H1 (cell line): Measurements from ENCODE around the gene TYMS.

Experiments
- CEBPB ChIP-seq: IDR thresholded peaks from 2 replicates; pipeline ENCODE4 v1.6.1; 2012; ENCODE audit warnings: low read depth, low read length
- HDAC6 ChIP-seq: IDR thresholded peaks from one replicate; pipeline ENCODE4 v1.7.1; 2012; ENCODE audit warnings: low read depth, mild to moderate bottlenecking, inconsistent platforms, low read length, moderate library complexity
- KDM5A ChIP-seq: fragments of 200-600 bp; IDR thresholded peaks from 2 replicates; pipeline ENCODE4 v1.7.1; 2012; ENCODE audit warnings: mild to moderate bottlenecking, low read length, inconsistent platforms, mixed read lengths
- MAFK ChIP-seq: IDR thresholded peaks from 2 replicates; pipeline ENCODE4 v1.6.1; 2012; ENCODE audit warnings: low read depth, mild to moderate bottlenecking, improper control_type of control experiment, low read length
- RAD21 ChIP-seq, 2 experiments: IDR thresholded peaks in 1 of 2; conservative IDR thresholded peaks in 1 of 2; 2 replicates each; pipeline ENCODE4 v1.6.1; 2011; ENCODE audit warnings: low read depth in 2 of 2, low read length in 2 of 2, improper control_type of control experiment in 1 of 2, inconsistent platforms in 1 of 2, mild to moderate bottlenecking in 1 of 2, moderate library complexity in 1 of 2
- TF ChIP-seq, protein P1 (sequence below), 3 experiments: IDR thresholded peaks; 1 replicate in 2 of 3; 2 replicates in 1 of 3; pipeline versions ENCODE4 v1.5.1 to v1.6.1; 2011; ENCODE audit warnings: low read length in 3 of 3, mild to moderate bottlenecking in 3 of 3, inconsistent platforms in 2 of 3, low read depth in 1 of 3, moderate library complexity in 1 of 3; ENCODE audit not compliant: insufficient read depth in 1 of 3; ENCODE audit errors: control extremely low read depth in 1 of 3

DNA sequence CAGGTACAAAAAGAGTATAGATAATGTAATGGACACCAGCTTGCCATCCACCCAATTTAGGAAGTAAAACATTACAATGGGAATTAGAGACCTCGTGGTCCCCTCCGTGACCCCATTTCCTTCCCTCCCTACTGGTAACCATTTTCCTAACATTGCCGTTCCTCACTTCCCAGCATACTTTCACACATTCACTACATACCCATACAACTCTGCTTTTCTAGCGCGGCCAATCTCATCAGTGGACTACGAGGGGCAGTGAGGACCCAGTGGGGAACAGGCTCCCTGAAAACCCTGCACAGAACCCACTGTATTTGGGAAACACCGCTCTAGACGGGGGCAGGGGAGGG, 53.8 kb downstream of the TYMS start:
- TF ChIP-seq CEBPB = no peak
- TF ChIP-seq, protein P1, sequence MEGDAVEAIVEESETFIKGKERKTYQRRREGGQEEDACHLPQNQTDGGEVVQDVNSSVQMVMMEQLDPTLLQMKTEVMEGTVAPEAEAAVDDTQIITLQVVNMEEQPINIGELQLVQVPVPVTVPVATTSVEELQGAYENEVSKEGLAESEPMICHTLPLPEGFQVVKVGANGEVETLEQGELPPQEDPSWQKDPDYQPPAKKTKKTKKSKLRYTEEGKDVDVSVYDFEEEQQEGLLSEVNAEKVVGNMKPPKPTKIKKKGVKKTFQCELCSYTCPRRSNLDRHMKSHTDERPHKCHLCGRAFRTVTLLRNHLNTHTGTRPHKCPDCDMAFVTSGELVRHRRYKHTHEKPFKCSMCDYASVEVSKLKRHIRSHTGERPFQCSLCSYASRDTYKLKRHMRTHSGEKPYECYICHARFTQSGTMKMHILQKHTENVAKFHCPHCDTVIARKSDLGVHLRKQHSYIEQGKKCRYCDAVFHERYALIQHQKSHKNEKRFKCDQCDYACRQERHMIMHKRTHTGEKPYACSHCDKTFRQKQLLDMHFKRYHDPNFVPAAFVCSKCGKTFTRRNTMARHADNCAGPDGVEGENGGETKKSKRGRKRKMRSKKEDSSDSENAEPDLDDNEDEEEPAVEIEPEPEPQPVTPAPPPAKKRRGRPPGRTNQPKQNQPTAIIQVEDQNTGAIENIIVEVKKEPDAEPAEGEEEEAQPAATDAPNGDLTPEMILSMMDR (IDR thresholded peaks at IDR 0.05; ENCODE audit: control extremely low read depth in 1 of 3, insufficient read depth in 1 of 3, low read depth in 1 of 3, low read length in 3 of 3) = no peak
- TF ChIP-seq MAFK = no peak
- no peak for TF ChIP-seq RAD21 (IDR thresholded peaks at IDR 0.05 in 1 of 2, conservative IDR thresholded peaks at IDR 0.05 in 1 of 2; ENCODE audit: low read depth in 2 of 2, low read length in 2 of 2)
- TF ChIP-seq KDM5A = no peak
- no peak for TF ChIP-seq HDAC6
